Progenitor cell of endocrine pancreas (in vitro differentiated cells): ENCODE results near the gene TTC28. TPM values are rescaled to one million over a fixed set of nuclear protein-coding genes. Genes with fewer than 3 reads are reported as not detected.

Experiments
- DNase-seq: peaks from one replicate; pipeline ENCODE4 v3.0.0; 2021; ENCODE audit warnings: low spot score; ENCODE audit not compliant: unreplicated experiment
- H3K27ac Mint-ChIP-seq: 2 replicates; pipeline ENCODE4 v1.8.0; 2021; ENCODE audit warnings: mild to moderate bottlenecking, moderate library complexity, mixed read lengths
- H3K27me3 Mint-ChIP-seq: 2 replicates; pipeline ENCODE4 v1.8.0; 2021; ENCODE audit warnings: mixed read lengths
- H3K36me3 Mint-ChIP-seq: 2 replicates; pipeline ENCODE4 v1.8.0; 2022; ENCODE audit warnings: mixed read lengths; ENCODE audit not compliant: insufficient read depth
- H3K4me1 Mint-ChIP-seq: 2 replicates; pipeline ENCODE4 v1.8.0; 2021; ENCODE audit warnings: low read depth, mixed read lengths
- H3K4me3 Mint-ChIP-seq: 2 replicates; pipeline ENCODE4 v1.8.0; 2021; ENCODE audit warnings: low read depth, mild to moderate bottlenecking, moderate library complexity, mixed read lengths
- H3K9me3 Mint-ChIP-seq: 2 replicates; pipeline ENCODE4 v1.8.0; 2021; ENCODE audit warnings: low read depth, mixed read lengths
- total RNA-seq: library from RNA; stranded (reverse); gene quantifications from 2 replicates; pipeline ENCODE4 v1.2.1, GENCODE V29; 2021
- TF ChIP-seq, protein P1 (sequence below): fragments of 200-600 bp; sonication (generic); IDR thresholded peaks from one replicate; pipeline ENCODE4 v1.5.0; 2021; ENCODE audit warnings: antibody characterized with exemption, mild to moderate bottlenecking; ENCODE audit not compliant: unreplicated experiment

The TTC28 gene
- total RNA-seq, 1 donor from 2014 or later, result 35.2 TPM

DNA sequence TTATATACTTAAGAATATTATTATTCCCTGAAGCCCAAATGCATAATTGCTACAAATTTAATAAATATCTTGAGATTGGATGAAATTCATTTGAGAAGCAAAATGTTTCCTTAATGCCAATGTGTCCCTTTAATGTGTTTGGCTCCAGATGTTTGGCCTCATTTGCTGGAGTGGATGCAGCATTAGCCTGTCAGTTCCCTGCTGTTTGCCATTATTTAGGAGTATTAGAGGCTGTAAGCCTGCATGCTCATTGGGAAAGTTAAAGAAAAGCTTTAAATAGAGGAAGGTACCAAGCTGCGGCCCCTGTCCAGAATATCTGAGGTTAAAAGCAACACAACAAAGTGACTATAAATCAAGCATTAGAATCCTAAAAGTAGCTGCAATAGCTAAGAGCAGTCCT lies 705.8 kb downstream of the TTC28 start:
- H3K36me3 Mint-ChIP-seq, result peaks cover 21% of the 10 kb centered on the region
- peaks cover 3% of the 10 kb centered on the region for H3K4me1 Mint-ChIP-seq
- H3K27me3 Mint-ChIP-seq, result no peaks in the 10 kb centered on the region
- peaks cover 16% of the 10 kb centered on the region for H3K9me3 Mint-ChIP-seq
- H3K27ac Mint-ChIP-seq, result no peak overlapping the region
- no peak overlapping the region for H3K4me3 Mint-ChIP-seq
- DNase-seq, result no peak
- TF ChIP-seq, protein P1, sequence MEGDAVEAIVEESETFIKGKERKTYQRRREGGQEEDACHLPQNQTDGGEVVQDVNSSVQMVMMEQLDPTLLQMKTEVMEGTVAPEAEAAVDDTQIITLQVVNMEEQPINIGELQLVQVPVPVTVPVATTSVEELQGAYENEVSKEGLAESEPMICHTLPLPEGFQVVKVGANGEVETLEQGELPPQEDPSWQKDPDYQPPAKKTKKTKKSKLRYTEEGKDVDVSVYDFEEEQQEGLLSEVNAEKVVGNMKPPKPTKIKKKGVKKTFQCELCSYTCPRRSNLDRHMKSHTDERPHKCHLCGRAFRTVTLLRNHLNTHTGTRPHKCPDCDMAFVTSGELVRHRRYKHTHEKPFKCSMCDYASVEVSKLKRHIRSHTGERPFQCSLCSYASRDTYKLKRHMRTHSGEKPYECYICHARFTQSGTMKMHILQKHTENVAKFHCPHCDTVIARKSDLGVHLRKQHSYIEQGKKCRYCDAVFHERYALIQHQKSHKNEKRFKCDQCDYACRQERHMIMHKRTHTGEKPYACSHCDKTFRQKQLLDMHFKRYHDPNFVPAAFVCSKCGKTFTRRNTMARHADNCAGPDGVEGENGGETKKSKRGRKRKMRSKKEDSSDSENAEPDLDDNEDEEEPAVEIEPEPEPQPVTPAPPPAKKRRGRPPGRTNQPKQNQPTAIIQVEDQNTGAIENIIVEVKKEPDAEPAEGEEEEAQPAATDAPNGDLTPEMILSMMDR, result no peak

DNA sequence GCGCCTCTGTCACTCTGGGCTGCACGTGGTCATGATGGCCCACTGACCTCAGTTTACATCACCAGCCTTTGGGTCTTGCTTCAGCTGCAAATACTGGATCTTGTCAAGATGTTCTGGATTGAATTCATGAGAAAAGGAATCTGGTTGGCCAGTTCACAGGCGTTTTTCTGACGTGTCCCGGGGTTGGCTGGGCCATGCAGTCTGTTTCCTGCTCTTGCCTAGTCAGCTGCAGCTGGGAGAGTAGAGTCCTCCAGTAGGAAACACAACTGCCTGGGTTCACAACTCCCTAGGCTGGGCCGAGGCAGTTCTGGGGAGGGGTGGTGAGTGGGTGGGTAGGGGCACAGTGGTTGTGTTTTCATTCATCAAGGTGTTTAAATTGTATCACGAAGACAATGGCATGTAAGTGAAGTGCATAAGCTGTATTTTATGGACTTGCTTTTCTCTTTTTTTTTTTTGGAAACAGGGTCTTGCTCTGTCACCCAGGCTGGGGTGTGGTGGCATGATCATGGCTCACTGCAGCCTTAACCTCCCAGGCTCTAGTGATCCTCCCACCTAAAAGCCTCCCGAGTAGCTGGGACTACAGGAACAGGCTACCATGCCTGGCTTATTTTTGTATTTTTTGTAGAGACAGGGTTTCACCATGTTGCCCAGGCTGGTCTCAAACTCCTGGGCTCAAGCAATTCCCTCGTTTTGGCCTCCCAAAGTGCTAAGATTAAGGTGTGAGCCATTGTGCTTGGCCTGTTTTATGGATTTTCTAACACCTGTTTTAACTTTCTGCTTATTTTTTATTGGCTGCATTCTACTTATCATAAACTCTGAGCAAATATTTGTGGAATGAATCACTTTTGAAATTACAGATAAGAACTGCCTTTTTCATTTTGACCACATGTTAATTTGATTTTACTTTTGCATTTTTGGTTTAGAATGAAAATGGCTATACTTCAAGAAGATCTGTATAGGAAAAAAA lies 706.6 kb downstream of the TTC28 start:
- no peak for DNase-seq

DNA sequence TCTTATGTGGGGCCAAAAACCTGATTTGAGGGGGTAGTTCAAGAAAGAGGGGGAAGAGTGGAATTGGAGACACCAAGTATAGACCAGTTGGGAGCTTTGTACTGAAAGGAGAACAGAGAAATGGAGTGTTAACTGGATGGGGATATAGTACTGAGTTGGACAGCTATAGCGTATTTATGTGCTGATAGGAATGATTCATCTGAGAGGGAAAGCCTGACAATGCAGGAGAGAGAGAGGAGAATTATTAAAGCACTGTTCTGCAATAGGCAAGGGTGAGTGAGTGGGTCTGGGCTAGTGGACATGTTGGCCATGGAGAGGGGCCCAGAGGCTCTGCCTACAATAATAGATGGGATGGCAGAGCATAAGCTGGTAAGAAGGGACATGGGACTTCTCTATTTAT lies 707.7 kb downstream of the TTC28 start:
- H3K36me3 Mint-ChIP-seq, result peaks cover 24% of the 10 kb centered on the region
- peaks cover 3% of the 10 kb centered on the region for H3K4me1 Mint-ChIP-seq
- H3K27ac Mint-ChIP-seq, result no peak overlapping the region
- H3K27me3 Mint-ChIP-seq, result no peaks in the 10 kb centered on the region
- H3K9me3 Mint-ChIP-seq, result peaks cover 16% of the 10 kb centered on the region
- no peak for DNase-seq
- TF ChIP-seq, protein P1, result no peak
- no peak overlapping the region for H3K4me3 Mint-ChIP-seq

More for the DNA sequence above, 706.6 kb downstream of the TTC28 start:
- no peak overlapping the region for H3K4me3 Mint-ChIP-seq
- peaks cover 16% of the 10 kb centered on the region for H3K9me3 Mint-ChIP-seq
- H3K27me3 Mint-ChIP-seq, result no peaks in the 10 kb centered on the region
- TF ChIP-seq, protein P1, result no peak
- H3K36me3 Mint-ChIP-seq, result peaks cover 23% of the 10 kb centered on the region
- H3K4me1 Mint-ChIP-seq, result peaks cover 3% of the 10 kb centered on the region
- no peak overlapping the region for H3K27ac Mint-ChIP-seq

DNA sequence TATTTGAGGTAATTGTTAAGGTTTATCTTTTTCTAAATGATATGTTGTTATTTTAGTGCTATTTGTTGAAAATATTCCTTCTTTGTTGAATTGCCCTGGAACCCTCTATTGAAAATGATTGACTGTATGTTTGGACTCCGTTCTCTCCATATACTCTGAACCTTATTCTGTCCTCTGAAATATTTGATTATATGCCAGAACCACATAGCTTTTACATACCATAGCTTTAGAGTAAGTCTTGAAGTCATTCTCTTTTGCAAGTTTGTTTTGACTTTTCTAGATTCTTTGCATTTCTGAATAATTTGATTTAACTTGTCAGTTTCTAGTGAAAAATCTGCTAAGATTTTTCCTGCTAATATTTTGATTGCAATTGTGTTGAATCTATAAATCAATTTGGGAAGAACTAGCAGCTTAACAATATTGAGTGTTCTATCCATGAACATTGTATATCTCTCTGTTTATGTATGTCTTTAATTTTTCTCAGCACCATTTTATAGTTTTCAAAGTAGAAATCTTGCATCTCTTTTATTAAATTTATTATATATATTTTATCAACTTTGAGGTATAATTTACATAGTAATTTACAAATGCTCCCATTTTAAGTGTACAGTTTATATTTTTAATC lies 708.9 kb downstream of the TTC28 start:
- no peak overlapping the region for H3K4me3 Mint-ChIP-seq
- TF ChIP-seq, protein P1, result no peak
- no peak overlapping the region for H3K27ac Mint-ChIP-seq
- H3K36me3 Mint-ChIP-seq, result peaks cover 24% of the 10 kb centered on the region
- H3K9me3 Mint-ChIP-seq, result peaks cover 16% of the 10 kb centered on the region
- H3K27me3 Mint-ChIP-seq, result no peaks in the 10 kb centered on the region
- DNase-seq, result no peak
- peaks cover 3% of the 10 kb centered on the region for H3K4me1 Mint-ChIP-seq
